Measurements from ENCODE around the gene ERC2.

The ERC2 gene

GRCh38 chr3:55963601-55964000 is 504.7 kb downstream of the ERC2 start:
- TF ChIP-seq CTCF (IDR thresholded peaks at IDR 0.05; ENCODE audit: control insufficient read depth, insufficient read depth, low read depth, low read length, missing control alignments): no peak
- H3K4me3 ChIP-seq (ENCODE audit: control insufficient read depth, low read depth, low read length): no peak overlapping the region
- DNase-seq (ENCODE audit: low read depth): no peak

GRCh38 chr3:55959471-55960080 is 508.7 kb downstream of the ERC2 start:
- DNase-seq (ENCODE audit: low read depth): no peak
- TF ChIP-seq CTCF (IDR thresholded peaks at IDR 0.05; ENCODE audit: control insufficient read depth, insufficient read depth, low read depth, low read length, missing control alignments): no peak
- H3K4me3 ChIP-seq (ENCODE audit: control insufficient read depth, low read depth, low read length): no peak overlapping the region

- no peak for TF ChIP-seq CTCF (IDR thresholded peaks at IDR 0.05; ENCODE audit: control insufficient read depth, insufficient read depth, low read depth, low read length, missing control alignments)
- no peak for DNase-seq (ENCODE audit: low read depth)
- H3K4me3 ChIP-seq (ENCODE audit: control insufficient read depth, low read depth, low read length): no peak overlapping the region
These were observed 509.7 kb downstream of the ERC2 start for GRCh38 chr3:55958605-55959004.

GRCh38 chr3:55955891-55956477 is 512.3 kb downstream of the ERC2 start:
- H3K4me3 ChIP-seq (ENCODE audit: control insufficient read depth, low read depth, low read length): no peak overlapping the region
- no peak for DNase-seq (ENCODE audit: low read depth)
- TF ChIP-seq CTCF (IDR thresholded peaks at IDR 0.05; ENCODE audit: control insufficient read depth, insufficient read depth, low read depth, low read length, missing control alignments): no peak

GRCh38 chr3:55951388-55951787 is 516.9 kb downstream of the ERC2 start:
- TF ChIP-seq CTCF (IDR thresholded peaks at IDR 0.05; ENCODE audit: control insufficient read depth, insufficient read depth, low read depth, low read length, missing control alignments): no peak
- no peak overlapping the region for H3K4me3 ChIP-seq (ENCODE audit: control insufficient read depth, low read depth, low read length)
- DNase-seq (ENCODE audit: low read depth): no peak

GRCh38 chr3:55947406-55947805 is 520.9 kb downstream of the ERC2 start:
- no peak overlapping the region for H3K4me3 ChIP-seq (ENCODE audit: control insufficient read depth, low read depth, low read length)
- DNase-seq (ENCODE audit: low read depth): no peak
- TF ChIP-seq CTCF (IDR thresholded peaks at IDR 0.05; ENCODE audit: control insufficient read depth, insufficient read depth, low read depth, low read length, missing control alignments): no peak

Measured in AG09309 (cell line).